ENCODE data around the gene QSER1. TPM values are rescaled to one million over a fixed set of nuclear protein-coding genes. Genes with fewer than 3 reads are reported as not detected.

QSER1 gene
- total RNA-seq, 1 experiment from 2014 or later, result 111 TPM

DNA sequence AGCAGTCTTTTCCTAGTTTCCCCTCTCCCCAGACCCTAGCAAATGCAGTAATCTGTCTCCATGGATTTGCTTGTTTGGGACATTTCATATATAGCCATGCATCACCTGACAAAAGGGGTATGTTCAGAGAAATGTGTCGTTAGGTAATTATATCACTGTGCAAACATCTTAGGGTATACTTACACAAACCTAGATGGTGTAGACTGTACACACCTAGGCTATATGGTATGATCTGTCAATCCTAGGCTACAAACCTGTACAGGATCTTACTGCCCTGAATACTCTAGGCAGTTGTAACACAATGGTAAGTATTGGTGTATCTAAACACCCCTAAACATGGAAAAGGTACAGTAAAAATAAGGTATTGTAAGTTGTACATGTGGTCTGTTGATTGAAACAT, 23.8 kb downstream of the QSER1 start:
- Histone ChIP-seq H3K4me3 (ENCODE audit: low read depth, low read length, poor library complexity, severe bottlenecking) (no peak overlapping the region), H3K9me3 (ENCODE audit: low read depth, low read length, poor library complexity, severe bottlenecking) (no peaks in the 10 kb centered on the region), H3K36me3 (ENCODE audit: insufficient read depth, low read length, poor library complexity, severe bottlenecking) (no peaks in the 10 kb centered on the region), H3K27ac (ENCODE audit: low read depth, low read length, poor library complexity, severe bottlenecking) (no peak overlapping the region), H3K27me3 (replicated peaks; ENCODE audit: insufficient read depth, low read depth, low read length, poor library complexity) (no peaks in the 10 kb centered on the region), H3K4me1 (ENCODE audit: insufficient read depth, low read length, poor library complexity, severe bottlenecking) (no peaks in the 10 kb centered on the region)
- ChIA-PET CTCF (no interaction called here), POLR2A (ENCODE audit: low non-redundant PET) (no interaction called here)
- no peak for TF ChIP-seq EZH2 (IDR thresholded peaks at IDR 0.05; ENCODE audit: borderline replicate concordance, low read depth, low read length, poor library complexity, severe bottlenecking)
- TF ChIP-seq, protein P1, sequence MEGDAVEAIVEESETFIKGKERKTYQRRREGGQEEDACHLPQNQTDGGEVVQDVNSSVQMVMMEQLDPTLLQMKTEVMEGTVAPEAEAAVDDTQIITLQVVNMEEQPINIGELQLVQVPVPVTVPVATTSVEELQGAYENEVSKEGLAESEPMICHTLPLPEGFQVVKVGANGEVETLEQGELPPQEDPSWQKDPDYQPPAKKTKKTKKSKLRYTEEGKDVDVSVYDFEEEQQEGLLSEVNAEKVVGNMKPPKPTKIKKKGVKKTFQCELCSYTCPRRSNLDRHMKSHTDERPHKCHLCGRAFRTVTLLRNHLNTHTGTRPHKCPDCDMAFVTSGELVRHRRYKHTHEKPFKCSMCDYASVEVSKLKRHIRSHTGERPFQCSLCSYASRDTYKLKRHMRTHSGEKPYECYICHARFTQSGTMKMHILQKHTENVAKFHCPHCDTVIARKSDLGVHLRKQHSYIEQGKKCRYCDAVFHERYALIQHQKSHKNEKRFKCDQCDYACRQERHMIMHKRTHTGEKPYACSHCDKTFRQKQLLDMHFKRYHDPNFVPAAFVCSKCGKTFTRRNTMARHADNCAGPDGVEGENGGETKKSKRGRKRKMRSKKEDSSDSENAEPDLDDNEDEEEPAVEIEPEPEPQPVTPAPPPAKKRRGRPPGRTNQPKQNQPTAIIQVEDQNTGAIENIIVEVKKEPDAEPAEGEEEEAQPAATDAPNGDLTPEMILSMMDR (conservative IDR thresholded peaks at IDR 0.05; ENCODE audit: low read depth, low read length), result no peak
- intact Hi-C loops (cut with micrococcal nuclease; ENCODE audit: unreplicated experiment), result no loop called here
- no peak for DNase-seq (ENCODE audit: low spot score)
- no TSS peak for BruUV-seq (replicated peaks)

DNA sequence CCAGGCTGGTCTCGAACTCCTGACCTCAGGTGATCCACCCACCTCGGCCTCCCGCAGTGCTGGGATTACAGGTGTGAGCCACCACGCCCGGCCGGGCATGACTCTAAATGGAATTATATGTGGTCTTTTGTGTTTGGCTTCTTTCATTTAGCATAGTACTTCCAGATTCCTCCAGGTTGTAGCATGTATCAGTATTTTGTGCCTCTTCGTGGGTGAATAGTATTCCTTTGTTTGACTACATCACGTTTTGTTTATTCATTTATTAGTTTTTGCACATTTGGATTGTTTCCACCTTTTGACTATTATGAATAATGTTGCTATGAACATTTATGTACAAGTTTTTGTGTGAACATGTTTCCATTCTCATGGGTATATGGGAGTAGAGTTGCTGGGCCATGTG, 24.4 kb downstream of the QSER1 start:
- Histone ChIP-seq H3K9me3 (ENCODE audit: low read depth, low read length, poor library complexity, severe bottlenecking) (no peaks in the 10 kb centered on the region), H3K27me3 (replicated peaks; ENCODE audit: insufficient read depth, low read depth, low read length, poor library complexity) (no peaks in the 10 kb centered on the region), H3K4me1 (ENCODE audit: insufficient read depth, low read length, poor library complexity, severe bottlenecking) (no peaks in the 10 kb centered on the region), H3K36me3 (ENCODE audit: insufficient read depth, low read length, poor library complexity, severe bottlenecking) (no peaks in the 10 kb centered on the region), H3K4me3 (ENCODE audit: low read depth, low read length, poor library complexity, severe bottlenecking) (no peak overlapping the region), H3K27ac (ENCODE audit: low read depth, low read length, poor library complexity, severe bottlenecking) (no peak overlapping the region)
- BruUV-seq (replicated peaks), result no TSS peak
- CTCF ChIA-PET, result no interaction called here
- intact Hi-C loops (cut with micrococcal nuclease; ENCODE audit: unreplicated experiment), result no loop called here
- TF ChIP-seq EZH2 (IDR thresholded peaks at IDR 0.05; ENCODE audit: borderline replicate concordance, low read depth, low read length, poor library complexity, severe bottlenecking), result no peak
- no peak for DNase-seq (ENCODE audit: low spot score)
- POLR2A ChIA-PET (ENCODE audit: low non-redundant PET), result interaction anchor here (0.6 kb wide), 1 partner anchor 230 kb away, joined by 10 read pairs; no protein-coding TSS in a partner anchor

DNA sequence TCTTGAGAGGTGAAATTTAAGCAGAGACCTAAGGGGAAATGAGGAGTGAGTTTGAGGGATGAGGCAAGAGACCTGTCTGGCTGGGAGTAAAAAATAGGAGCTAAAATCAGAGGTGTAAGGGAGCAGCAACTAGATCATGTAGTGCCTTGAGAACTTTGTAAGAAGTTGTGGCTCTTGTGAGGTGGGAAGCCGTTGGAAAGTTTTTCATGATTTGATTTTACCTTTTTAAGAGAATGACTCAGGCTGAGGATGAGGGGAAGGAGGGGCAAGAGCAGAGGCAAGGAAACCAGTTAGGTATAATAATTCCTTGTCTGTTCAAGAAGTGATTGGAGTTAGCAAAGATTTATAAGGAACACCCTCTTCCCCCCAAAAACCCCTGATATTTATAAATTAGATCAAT, 25.8 kb downstream of the QSER1 start:
- DNase-seq (ENCODE audit: low spot score), result no peak
- CTCF ChIA-PET, result no interaction called here
- intact Hi-C loops (cut with micrococcal nuclease; ENCODE audit: unreplicated experiment), result no loop called here
- Histone ChIP-seq H3K9me3 (ENCODE audit: low read depth, low read length, poor library complexity, severe bottlenecking) (no peaks in the 10 kb centered on the region), H3K4me3 (ENCODE audit: low read depth, low read length, poor library complexity, severe bottlenecking) (no peak overlapping the region), H3K27me3 (replicated peaks; ENCODE audit: insufficient read depth, low read depth, low read length, poor library complexity) (no peaks in the 10 kb centered on the region), H3K27ac (ENCODE audit: low read depth, low read length, poor library complexity, severe bottlenecking) (no peak overlapping the region), H3K36me3 (ENCODE audit: insufficient read depth, low read length, poor library complexity, severe bottlenecking) (no peaks in the 10 kb centered on the region), H3K4me1 (ENCODE audit: insufficient read depth, low read length, poor library complexity, severe bottlenecking) (no peaks in the 10 kb centered on the region)
- BruUV-seq (replicated peaks), result no TSS peak
- POLR2A ChIA-PET (ENCODE audit: low non-redundant PET), result no interaction called here
- TF ChIP-seq EZH2 (IDR thresholded peaks at IDR 0.05; ENCODE audit: borderline replicate concordance, low read depth, low read length, poor library complexity, severe bottlenecking), result no peak
- TF ChIP-seq, protein P1 (conservative IDR thresholded peaks at IDR 0.05; ENCODE audit: low read depth, low read length), result no peak

DNA sequence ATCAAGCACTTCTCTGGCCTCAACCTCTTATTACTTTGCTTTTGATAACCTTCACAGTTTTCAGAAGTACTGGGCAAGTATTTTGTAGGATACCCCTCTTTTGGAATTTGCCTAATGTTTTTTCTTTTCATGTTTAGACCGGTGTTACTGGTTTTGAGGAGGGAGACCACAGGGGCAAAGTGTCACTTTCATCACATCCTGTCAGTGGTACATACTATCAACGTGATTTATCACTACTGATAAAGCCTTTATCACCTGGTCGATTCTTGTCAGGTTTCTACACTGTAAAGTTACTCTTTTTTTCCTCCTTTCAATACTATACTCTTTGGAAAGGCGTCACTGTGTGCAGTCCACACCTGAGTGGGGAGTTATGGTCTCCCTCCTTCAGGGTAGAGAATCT, 26.7 kb downstream of the QSER1 start:
- BruUV-seq (replicated peaks), result no TSS peak
- no peaks in the 10 kb centered on the region for H3K4me1 ChIP-seq (ENCODE audit: insufficient read depth, low read length, poor library complexity, severe bottlenecking)
- ChIA-PET POLR2A (ENCODE audit: low non-redundant PET) (no interaction called here), CTCF (no interaction called here)
- no peak overlapping the region for H3K27ac ChIP-seq (ENCODE audit: low read depth, low read length, poor library complexity, severe bottlenecking)
- H3K4me3 ChIP-seq (ENCODE audit: low read depth, low read length, poor library complexity, severe bottlenecking), result no peak overlapping the region
- no peak for DNase-seq (ENCODE audit: low spot score)
- TF ChIP-seq EZH2 (IDR thresholded peaks at IDR 0.05; ENCODE audit: borderline replicate concordance, low read depth, low read length, poor library complexity, severe bottlenecking), result no peak
- TF ChIP-seq, protein P1 (conservative IDR thresholded peaks at IDR 0.05; ENCODE audit: low read depth, low read length), result no peak
- H3K9me3 ChIP-seq (ENCODE audit: low read depth, low read length, poor library complexity, severe bottlenecking), result no peaks in the 10 kb centered on the region
- intact Hi-C loops (cut with micrococcal nuclease; ENCODE audit: unreplicated experiment), result no loop called here
- no peaks in the 10 kb centered on the region for H3K27me3 ChIP-seq (replicated peaks; ENCODE audit: insufficient read depth, low read depth, low read length, poor library complexity)
- no peaks in the 10 kb centered on the region for H3K36me3 ChIP-seq (ENCODE audit: insufficient read depth, low read length, poor library complexity, severe bottlenecking)
